Esophagus (tissue), 2 donors: ENCODE measurements around the gene PINK1. TPM values are rescaled to one million over a fixed set of nuclear protein-coding genes. Genes with fewer than 3 reads are reported as not detected.

ENCODE experiments used
- H3K27ac ChIP-seq, 2 donors: one replicate each; pipeline ENCODE4 v1.5.1; 2013; ENCODE audit warnings: low read depth in 2 of 2, mild to moderate bottlenecking in 2 of 2, inconsistent platforms in 1 of 2, low read length in 1 of 2, moderate library complexity in 1 of 2
- H3K27me3 ChIP-seq, 2 donors: one replicate each; pipeline ENCODE4 v1.6.1; 2013; ENCODE audit warnings: low read length in 2 of 2, control low read depth in 1 of 2, mild to moderate bottlenecking in 1 of 2; ENCODE audit not compliant: insufficient read depth in 2 of 2, control insufficient read depth in 1 of 2
- H3K36me3 ChIP-seq, 2 donors: one replicate each; pipeline ENCODE4 v1.6.1; 2013; ENCODE audit warnings: low read length in 1 of 2; ENCODE audit not compliant: control insufficient read depth in 2 of 2, insufficient read depth in 2 of 2
- H3K4me1 ChIP-seq, 2 donors: one replicate each; pipeline ENCODE4 v1.6.1; 2013; ENCODE audit warnings: low read length in 1 of 2; ENCODE audit not compliant: control insufficient read depth in 2 of 2, insufficient read depth in 2 of 2
- H3K4me3 ChIP-seq, 2 donors: one replicate each; pipeline ENCODE4 v1.5.1; 2013; ENCODE audit warnings: low read length in 2 of 2, mild to moderate bottlenecking in 2 of 2, low read depth in 1 of 2, moderate library complexity in 1 of 2
- H3K9me3 ChIP-seq, 2 donors: one replicate each; pipeline ENCODE4 v1.6.1; 2013; ENCODE audit warnings: mild to moderate bottlenecking in 2 of 2, low read depth in 1 of 2, low read length in 1 of 2, moderate library complexity in 1 of 2; ENCODE audit not compliant: control insufficient read depth in 2 of 2, insufficient read depth in 1 of 2
- WGBS, 2 donors: extraction: QIAGEN DNeasy Blood & Tissue Kit; methylation state at CpG; one replicate each; pipeline ENCODE4 v1.1.7; 2013; 5-methylcytosine and 5-hydroxymethylcytosine counted together
- polyA plus RNA-seq, 2 donors: library from polyadenylated mRNA; stranded (reverse); fragments of 200-250 nt; gene quantifications; one replicate each; pipeline ENCODE4 v1.2.3, GENCODE V29; 2013
- donor health status: healthy with polysubstance abuse.
- donor health status: Bipolar disorder and iron deficiency.

PINK1 gene
- polyA plus RNA-seq, 2 donors: 52.0 to 61.2 TPM

- Histone ChIP-seq H3K9me3 (no peaks in the 10 kb centered on the region), H3K36me3 (peaks cover 36 to 43% of the 10 kb centered on the region in 2 donors)
- WGBS, 2 donors: 89 to 90% methylated on average over 12 of the region's 12 CpGs
Measured at GRCh38 chr1:20657024-20657423, 23.8 kb downstream of the PINK1 start.

DNA sequence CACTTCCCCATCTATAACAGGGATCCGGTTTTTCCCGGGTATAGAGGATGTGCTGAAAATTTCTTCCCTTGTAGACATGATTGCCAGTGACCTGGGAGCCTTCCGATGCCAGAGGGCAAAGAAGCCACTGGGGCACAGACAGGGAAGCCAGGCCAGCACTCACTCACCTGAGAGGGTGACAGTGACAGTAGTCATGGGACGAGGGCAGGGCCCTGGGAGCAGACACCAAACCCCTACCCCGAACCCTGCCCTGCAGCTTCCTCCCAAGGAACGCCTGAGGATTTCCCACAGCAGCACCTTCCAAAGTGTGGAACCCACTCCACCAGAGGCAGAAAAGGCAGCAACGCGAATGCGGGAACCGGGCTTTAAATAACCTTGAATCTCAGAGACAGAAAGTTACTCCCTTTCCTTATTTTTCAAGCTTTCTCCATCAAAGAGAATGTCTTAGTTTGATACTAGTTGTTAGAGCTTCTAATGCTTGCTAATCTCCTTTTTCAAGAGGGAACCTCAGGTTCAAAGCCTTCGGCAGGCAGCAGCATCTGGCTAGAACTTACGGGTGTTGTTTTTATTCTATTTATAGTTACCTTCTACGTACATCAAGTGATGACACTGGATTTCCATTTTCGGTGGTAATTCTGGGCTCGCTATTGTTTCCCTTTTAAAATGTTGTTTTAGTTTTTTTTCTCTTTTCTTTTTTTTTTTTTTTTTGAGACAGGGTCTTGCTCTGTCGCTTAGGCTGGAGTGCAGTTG is 25.1 kb downstream of the PINK1 start:
- peaks cover 23 to 30% of the 10 kb centered on the region in 2 donors for H3K36me3 ChIP-seq
- H3K9me3 ChIP-seq: no peaks in the 10 kb centered on the region
- WGBS, 2 donors: 82 to 86% methylated on average over 16 of the region's 16 CpGs
- H3K27ac ChIP-seq: no peak overlapping the region
- H3K27me3 ChIP-seq: no peaks in the 10 kb centered on the region
- no peak overlapping the region for H3K4me3 ChIP-seq
- peaks cover 4 to 10% of the 10 kb centered on the region in 2 donors for H3K4me1 ChIP-seq

More at GRCh38 chr1:20657024-20657423, 23.8 kb downstream of the PINK1 start:
- no peak overlapping the region for H3K4me3 ChIP-seq
- peaks cover 4 to 5% of the 10 kb centered on the region in 2 donors for H3K4me1 ChIP-seq
- no peaks in the 10 kb centered on the region for H3K27me3 ChIP-seq
- H3K27ac ChIP-seq: no peak overlapping the region

GRCh38 chr1:20660363-20660762 is 27.1 kb downstream of the PINK1 start:
- WGBS, 2 donors: 13 to 21% methylated on average over 3 of the region's 3 CpGs

DNA sequence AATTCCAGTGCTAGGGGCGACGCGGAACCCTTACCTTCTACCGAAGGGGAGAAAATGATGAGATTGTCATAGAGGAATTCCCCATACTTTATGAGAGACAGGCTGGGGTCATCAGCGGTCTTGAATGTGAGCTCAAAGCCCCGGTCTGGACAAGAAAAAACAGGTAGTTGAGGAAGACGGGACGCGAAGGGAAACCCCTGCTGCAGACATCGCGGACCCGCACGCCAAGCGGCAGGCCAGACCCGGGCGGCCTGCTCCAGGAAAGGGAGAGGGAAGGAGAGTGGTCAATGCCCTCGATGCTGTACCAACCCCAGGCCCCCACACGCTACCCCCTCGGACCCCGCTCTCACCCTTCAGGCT is 27.6 kb downstream of the PINK1 start:
- Histone ChIP-seq H3K27ac (peak overlapping the region in 1 of 2 donors; percentile 53), H3K4me1 (peaks cover 4 to 10% of the 10 kb centered on the region in 2 donors), H3K4me3 (peak overlapping the region; percentile 85 to 99), H3K9me3 (no peaks in the 10 kb centered on the region), H3K27me3 (no peaks in the 10 kb centered on the region), H3K36me3 (peaks cover 10 to 17% of the 10 kb centered on the region in 2 donors)
- WGBS, 2 donors: 1% methylated on average over 13 to 20 of the region's 20 CpGs

More at GRCh38 chr1:20660363-20660762, 27.1 kb downstream of the PINK1 start:
- H3K9me3 ChIP-seq: no peaks in the 10 kb centered on the region
- peaks cover 4 to 10% of the 10 kb centered on the region in 2 donors for H3K4me1 ChIP-seq
- H3K36me3 ChIP-seq: peaks cover 14 to 17% of the 10 kb centered on the region in 2 donors
- H3K27ac ChIP-seq: no peak overlapping the region
- no peaks in the 10 kb centered on the region for H3K27me3 ChIP-seq
- peak overlapping the region; percentile 85 to 99 for H3K4me3 ChIP-seq

DNA sequence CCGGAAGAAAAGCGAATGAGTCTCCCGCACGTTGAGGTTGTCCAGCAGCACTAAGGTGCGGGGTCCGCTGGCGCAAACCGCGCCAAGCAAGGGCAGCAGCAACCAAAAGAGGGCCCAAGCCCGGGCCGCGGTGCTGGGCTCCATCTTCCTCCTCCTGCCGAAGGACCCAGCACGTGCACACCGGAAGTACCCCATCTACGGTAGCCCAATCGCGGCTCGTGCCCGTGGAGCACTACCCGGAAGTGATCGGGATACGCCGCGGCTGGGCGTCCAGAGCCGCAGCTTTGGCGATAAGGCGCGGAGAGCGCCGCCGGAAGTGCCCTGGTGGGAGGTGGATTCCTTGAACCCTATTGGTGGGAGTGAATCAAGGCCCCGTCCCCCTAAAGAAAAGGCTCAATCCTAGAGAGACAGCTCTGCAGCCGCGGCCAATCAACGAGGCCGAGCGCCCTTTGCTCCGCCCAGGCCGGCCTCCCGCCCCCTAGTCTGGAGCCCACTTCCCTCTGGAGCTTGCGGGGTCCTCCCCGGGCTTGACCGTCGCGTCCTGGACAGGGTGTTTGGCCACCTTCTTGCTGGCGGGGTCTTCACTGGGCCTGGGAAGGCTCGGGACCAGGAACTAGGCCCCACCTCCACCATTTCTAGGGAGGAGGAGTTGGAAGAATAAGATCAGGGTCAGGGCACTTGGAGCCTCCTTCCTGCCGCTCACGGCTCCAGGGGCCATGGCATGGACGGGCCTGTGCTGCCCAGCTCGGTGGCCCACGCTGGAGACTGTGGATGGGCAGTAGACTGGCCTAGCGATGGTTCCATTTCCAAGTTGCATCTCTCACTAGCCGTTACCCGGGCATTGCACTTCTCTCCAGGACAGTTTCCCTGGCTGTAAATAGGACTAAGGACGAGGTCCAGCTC is 28.2 kb downstream of the PINK1 start, which contains the start of gene DDOST:
TSS of gene DDOST (minus strand) at position 163 of the 903 bp plus-strand sequence. CDS start at position 144, 19 bp downstream.
- Histone ChIP-seq H3K27me3 (no peaks in the 10 kb centered on the region), H3K4me1 (peaks cover 7 to 10% of the 10 kb centered on the region in 2 donors), H3K9me3 (no peaks in the 10 kb centered on the region), H3K4me3 (peak within 1 kb of the TSS; percentile 85 to 99), H3K27ac (peak within 1 kb of the TSS; percentile 76 to 89), H3K36me3 (peaks cover 6 to 12% of the 10 kb centered on the region in 2 donors)
- 1 to 2% methylated on average over 57 to 58 of the region's 58 CpGs for WGBS, 2 donors

DNA sequence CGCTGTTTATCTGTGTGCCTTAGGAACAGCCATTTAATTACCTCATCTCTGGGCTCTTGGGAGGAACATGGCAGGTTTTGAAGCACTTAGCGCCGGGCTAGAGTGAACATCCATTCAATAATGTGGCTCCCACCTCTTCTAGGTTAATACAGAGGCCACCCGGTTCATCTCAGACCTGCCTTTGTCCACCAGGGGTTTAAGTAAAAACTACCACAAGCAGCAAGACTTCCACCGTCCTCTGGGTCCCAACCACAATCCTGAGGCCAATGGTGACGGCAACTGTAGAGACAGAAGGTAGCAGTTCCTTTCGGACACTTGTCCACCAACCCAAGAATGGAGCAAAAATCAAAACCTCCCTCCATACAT is 28.8 kb downstream of the PINK1 start:
- Histone ChIP-seq H3K27me3 (no peaks in the 10 kb centered on the region), H3K4me1 (peaks cover 7 to 10% of the 10 kb centered on the region in 2 donors), H3K27ac (peak overlapping the region in 1 of 2 donors; percentile 89), H3K9me3 (no peaks in the 10 kb centered on the region), H3K4me3 (peak overlapping the region; percentile 85 to 99), H3K36me3 (peaks cover 3 to 11% of the 10 kb centered on the region in 2 donors)
- WGBS, 2 donors: 60 to 62% methylated on average over 7 of the region's 7 CpGs

DNA sequence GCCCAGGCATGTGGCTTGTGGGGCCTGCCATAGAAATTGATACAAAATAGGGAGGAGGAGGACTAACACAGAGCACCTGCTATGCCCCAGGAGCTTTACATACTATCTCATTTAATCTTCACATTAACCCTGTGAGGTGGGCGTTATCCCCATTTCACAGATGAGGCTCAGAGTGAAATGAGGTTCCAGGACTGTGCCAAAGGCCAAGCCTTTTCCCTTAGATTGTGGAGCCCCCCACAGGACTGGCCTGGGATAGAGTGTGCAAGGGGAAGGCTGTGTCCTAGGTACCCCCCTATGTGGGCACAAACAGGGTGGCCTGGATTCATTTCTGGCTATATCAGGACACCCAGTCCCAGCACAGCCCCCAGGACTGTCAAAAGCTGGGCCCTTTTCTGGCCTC is 30.1 kb downstream of the PINK1 start:
- Histone ChIP-seq H3K27me3 (no peaks in the 10 kb centered on the region), H3K27ac (no peak overlapping the region), H3K4me1 (peaks cover 3 to 10% of the 10 kb centered on the region in 2 donors), H3K36me3 (peaks cover 0 to 3% of the 10 kb centered on the region in 2 donors), H3K9me3 (no peaks in the 10 kb centered on the region), H3K4me3 (no peak overlapping the region)
- 88 to 90% methylated on average over 1 of the region's 1 CpG for WGBS, 2 donors

GRCh38 chr1:20663969-20664715 is 30.9 kb downstream of the PINK1 start:
- Histone ChIP-seq H3K36me3 (peaks cover 0 to 3% of the 10 kb centered on the region in 2 donors), H3K9me3 (no peaks in the 10 kb centered on the region), H3K4me3 (no peak overlapping the region), H3K27me3 (no peaks in the 10 kb centered on the region), H3K27ac (no peak overlapping the region), H3K4me1 (peaks cover 3 to 10% of the 10 kb centered on the region in 2 donors)
- 67 to 76% methylated on average over 12 of the region's 12 CpGs for WGBS, 2 donors

DNA sequence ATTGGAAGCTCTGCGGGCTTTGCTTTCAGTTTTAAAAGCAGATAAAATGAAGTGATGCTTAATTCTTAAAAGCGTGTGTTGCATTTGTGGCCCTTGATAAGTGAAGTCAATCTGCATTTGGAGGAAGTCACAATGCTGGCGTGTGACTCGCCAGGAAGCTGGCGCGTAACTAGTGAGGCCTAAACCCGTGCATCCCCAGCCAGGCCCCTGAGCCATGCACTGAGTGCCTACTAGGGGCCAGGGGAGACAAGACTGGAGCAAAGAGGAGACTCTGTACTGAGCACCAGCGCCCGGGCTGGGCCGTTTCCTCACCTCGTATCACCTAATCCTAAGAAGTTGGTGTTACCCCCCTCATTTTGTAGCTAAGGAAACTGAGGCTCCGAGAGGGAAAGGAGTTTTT is 32.5 kb downstream of the PINK1 start:
- WGBS, 2 donors: 74 to 84% methylated on average over 12 of the region's 12 CpGs
- Histone ChIP-seq H3K27ac (no peak overlapping the region), H3K9me3 (no peaks in the 10 kb centered on the region), H3K4me1 (peaks cover 3 to 10% of the 10 kb centered on the region in 2 donors), H3K36me3 (no peaks in the 10 kb centered on the region), H3K27me3 (no peaks in the 10 kb centered on the region), H3K4me3 (no peak overlapping the region)
